ENCODE measurements around the gene KRT13.

KRT13 gene

DNA sequence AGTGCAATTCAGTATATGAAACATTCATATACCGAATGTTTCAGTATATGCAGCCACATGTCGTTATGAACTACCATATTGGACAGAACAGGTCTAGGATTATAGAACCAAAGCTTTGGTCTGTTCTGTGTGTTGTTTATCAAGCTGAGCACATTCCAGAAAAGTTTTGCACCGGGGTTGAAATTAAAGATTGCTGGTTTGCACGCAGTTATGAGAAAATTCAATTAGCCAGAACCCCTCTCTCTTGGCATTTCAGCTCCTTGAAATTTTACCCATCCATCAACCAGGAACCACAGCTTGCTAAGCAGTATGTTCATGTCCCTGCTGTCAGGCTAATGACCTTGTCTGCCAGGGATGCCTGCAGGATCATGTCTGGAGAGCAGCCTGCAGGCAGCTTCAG is 47.7 kb downstream of the KRT13 start:
- TF ChIP-seq TOX (CRISPR knock-in tag; IDR thresholded peaks at IDR 0.05; ENCODE audit: borderline replicate concordance) (no peak), BACH2 (CRISPR knock-in tag; IDR thresholded peaks at IDR 0.05; ENCODE audit: borderline replicate concordance) (no peak), CREB5 (CRISPR knock-in tag; IDR thresholded peaks at IDR 0.05; ENCODE audit: low read depth) (no peak), ZFP3 (CRISPR knock-in tag; IDR thresholded peaks at IDR 0.05) (no peak), ZNF8 (CRISPR knock-in tag; IDR thresholded peaks at IDR 0.05) (no peak), ZC3H10 (CRISPR knock-in tag; IDR thresholded peaks at IDR 0.05) (no peak), ZNF565 (CRISPR knock-in tag; conservative IDR thresholded peaks at IDR 0.05; ENCODE audit: low read depth) (no peak), ISL1 (CRISPR knock-in tag; IDR thresholded peaks at IDR 0.05) (no peak), TCF4 (CRISPR knock-in tag; IDR thresholded peaks at IDR 0.05; ENCODE audit: borderline replicate concordance) (no peak), ARNTL (CRISPR knock-in tag; IDR thresholded peaks at IDR 0.05; ENCODE audit: borderline replicate concordance, low read depth) (no peak), PATZ1 (CRISPR knock-in tag; IDR thresholded peaks at IDR 0.05; ENCODE audit: borderline replicate concordance) (no peak), ESRRG (CRISPR knock-in tag; IDR thresholded peaks at IDR 0.05) (no peak)
- TF ChIP-seq, protein P1, sequence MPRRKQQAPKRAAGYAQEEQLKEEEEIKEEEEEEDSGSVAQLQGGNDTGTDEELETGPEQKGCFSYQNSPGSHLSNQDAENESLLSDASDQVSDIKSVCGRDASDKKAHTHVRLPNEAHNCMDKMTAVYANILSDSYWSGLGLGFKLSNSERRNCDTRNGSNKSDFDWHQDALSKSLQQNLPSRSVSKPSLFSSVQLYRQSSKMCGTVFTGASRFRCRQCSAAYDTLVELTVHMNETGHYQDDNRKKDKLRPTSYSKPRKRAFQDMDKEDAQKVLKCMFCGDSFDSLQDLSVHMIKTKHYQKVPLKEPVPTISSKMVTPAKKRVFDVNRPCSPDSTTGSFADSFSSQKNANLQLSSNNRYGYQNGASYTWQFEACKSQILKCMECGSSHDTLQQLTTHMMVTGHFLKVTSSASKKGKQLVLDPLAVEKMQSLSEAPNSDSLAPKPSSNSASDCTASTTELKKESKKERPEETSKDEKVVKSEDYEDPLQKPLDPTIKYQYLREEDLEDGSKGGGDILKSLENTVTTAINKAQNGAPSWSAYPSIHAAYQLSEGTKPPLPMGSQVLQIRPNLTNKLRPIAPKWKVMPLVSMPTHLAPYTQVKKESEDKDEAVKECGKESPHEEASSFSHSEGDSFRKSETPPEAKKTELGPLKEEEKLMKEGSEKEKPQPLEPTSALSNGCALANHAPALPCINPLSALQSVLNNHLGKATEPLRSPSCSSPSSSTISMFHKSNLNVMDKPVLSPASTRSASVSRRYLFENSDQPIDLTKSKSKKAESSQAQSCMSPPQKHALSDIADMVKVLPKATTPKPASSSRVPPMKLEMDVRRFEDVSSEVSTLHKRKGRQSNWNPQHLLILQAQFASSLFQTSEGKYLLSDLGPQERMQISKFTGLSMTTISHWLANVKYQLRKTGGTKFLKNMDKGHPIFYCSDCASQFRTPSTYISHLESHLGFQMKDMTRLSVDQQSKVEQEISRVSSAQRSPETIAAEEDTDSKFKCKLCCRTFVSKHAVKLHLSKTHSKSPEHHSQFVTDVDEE (CRISPR knock-in tag; IDR thresholded peaks at IDR 0.05) = no peak
- no peak for ATAC-seq

DNA sequence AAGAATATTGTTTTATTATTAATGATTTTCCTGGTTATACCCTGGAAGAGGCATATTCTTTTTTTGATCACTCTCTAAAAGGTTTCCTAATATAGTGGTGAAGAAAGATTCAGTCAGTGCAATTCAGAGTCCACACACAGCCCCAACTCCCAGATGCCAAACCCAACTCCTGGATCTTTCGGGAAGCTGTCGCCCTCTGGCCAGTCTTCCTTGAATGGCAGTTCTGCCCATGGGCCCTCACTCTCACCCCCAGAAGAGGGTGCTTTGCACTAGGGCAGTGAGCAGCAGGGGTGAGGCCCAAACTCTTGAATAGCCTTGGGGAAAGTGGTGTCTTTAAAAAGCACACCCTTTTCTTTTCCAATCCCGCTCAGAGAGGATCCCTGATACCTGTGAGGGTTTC is 49.2 kb downstream of the KRT13 start:
- ATAC-seq = no peak
- no peak for TF ChIP-seq TCF4 (CRISPR knock-in tag; IDR thresholded peaks at IDR 0.05; ENCODE audit: borderline replicate concordance)
- no peak for TF ChIP-seq GLIS3 (CRISPR knock-in tag; IDR thresholded peaks at IDR 0.05)
- no peak for TF ChIP-seq POU6F1 (CRISPR knock-in tag; IDR thresholded peaks at IDR 0.05; ENCODE audit: borderline replicate concordance, low read depth)
- no peak for TF ChIP-seq PATZ1 (CRISPR knock-in tag; IDR thresholded peaks at IDR 0.05; ENCODE audit: borderline replicate concordance)
- TF ChIP-seq CSDC2 (CRISPR knock-in tag; IDR thresholded peaks at IDR 0.05) = no peak
- TF ChIP-seq ZNF70 (CRISPR knock-in tag; IDR thresholded peaks at IDR 0.05) = no peak
- no peak for TF ChIP-seq ZNF8 (CRISPR knock-in tag; IDR thresholded peaks at IDR 0.05)
- no peak for TF ChIP-seq SNAI2 (CRISPR knock-in tag; IDR thresholded peaks at IDR 0.05)
- TF ChIP-seq PPARA (CRISPR knock-in tag; IDR thresholded peaks at IDR 0.05; ENCODE audit: borderline replicate concordance) = no peak
- no peak for TF ChIP-seq ZNF565 (CRISPR knock-in tag; conservative IDR thresholded peaks at IDR 0.05; ENCODE audit: low read depth)
- no peak for TF ChIP-seq ESRRG (CRISPR knock-in tag; IDR thresholded peaks at IDR 0.05)
- no peak for TF ChIP-seq BACH2 (CRISPR knock-in tag; IDR thresholded peaks at IDR 0.05; ENCODE audit: borderline replicate concordance)
- TF ChIP-seq RARB (CRISPR knock-in tag; IDR thresholded peaks at IDR 0.05) = no peak
- no peak for TF ChIP-seq TOX (CRISPR knock-in tag; IDR thresholded peaks at IDR 0.05; ENCODE audit: borderline replicate concordance)
- no peak for TF ChIP-seq ZFP3 (CRISPR knock-in tag; IDR thresholded peaks at IDR 0.05)

GRCh38 chr17:41455236-41455635 is 50.2 kb downstream of the KRT13 start:
- TF ChIP-seq ZNF70 (CRISPR knock-in tag; IDR thresholded peaks at IDR 0.05) = no peak
- no peak for TF ChIP-seq CSDC2 (CRISPR knock-in tag; IDR thresholded peaks at IDR 0.05)
- no peak for TF ChIP-seq ISL1 (CRISPR knock-in tag; IDR thresholded peaks at IDR 0.05)
- no peak for TF ChIP-seq SNAI2 (CRISPR knock-in tag; IDR thresholded peaks at IDR 0.05)
- no peak for TF ChIP-seq GLIS3 (CRISPR knock-in tag; IDR thresholded peaks at IDR 0.05)
- TF ChIP-seq TCF4 (CRISPR knock-in tag; IDR thresholded peaks at IDR 0.05; ENCODE audit: borderline replicate concordance) = no peak
- no peak for TF ChIP-seq PPARA (CRISPR knock-in tag; IDR thresholded peaks at IDR 0.05; ENCODE audit: borderline replicate concordance)
- TF ChIP-seq OSR1 (CRISPR knock-in tag; IDR thresholded peaks at IDR 0.05) = no peak
- no peak for ATAC-seq
